Right renal cortex interstitium (tissue), 3 donors: Measurements from ENCODE around the gene LRRC75A. TPM values are rescaled to one million over a fixed set of nuclear protein-coding genes. Genes with fewer than 3 reads are reported as not detected.
A peak's percentile ranks its signal among the peaks of the same experiment; 100 is the strongest.
"Not testable (repeated sequence)": the region's sequence is repeated elsewhere in the genome, so short reads cannot be mapped to it uniquely, and the experiment has no call there.

Experiments used
- DNase-seq, 3 donors: peaks; one replicate each; pipeline ENCODE4 v3.0.0-alpha.2; 2013; ENCODE audit warnings: low read depth in 3 of 3, low spot score in 2 of 3
- polyA plus RNA-seq, 3 donors: library from polyadenylated mRNA; unstranded; fragments of 120-200 nt; gene quantifications; one replicate each; pipeline ENCODE4 v1.2.1, GENCODE V29; 2013; ENCODE audit not compliant: insufficient read length in 3 of 3

Gene LRRC75A
- polyA plus RNA-seq, result 1 to 10 TPM; 4.2 to 4.7 (median 4.6) TPM

GRCh38 chr17:16491703-16492612 is at the start of gene LRRC75A:
LRRC75A (minus strand) TSS chr17:16492193; CDS start chr17:16491990, 203 bp downstream.
- DNase-seq, result no peak

- DNase-seq, result no peak
Observed at GRCh38 chr17:16537130-16537458, 45.1 kb upstream of the LRRC75A start.

- no peak for DNase-seq
Observed at GRCh38 chr17:16534236-16534635, 42.2 kb upstream of the LRRC75A start.

GRCh38 chr17:16529906-16530305 is 37.9 kb upstream of the LRRC75A start:
- no peak for DNase-seq

GRCh38 chr17:16527298-16527697 is 35.3 kb upstream of the LRRC75A start:
- no peak for DNase-seq

GRCh38 chr17:16525556-16525955 is 33.6 kb upstream of the LRRC75A start:
- DNase-seq, result not testable (repeated sequence)

- peak; percentile 72 to 84 (median 77) for DNase-seq
Observed at GRCh38 chr17:16521070-16521727, 29.2 kb upstream of the LRRC75A start.

GRCh38 chr17:16519021-16519420 is 27.0 kb upstream of the LRRC75A start:
- DNase-seq, result no peak

- DNase-seq, result no peak
Observed at GRCh38 chr17:16517477-16517876, 25.5 kb upstream of the LRRC75A start.

GRCh38 chr17:16516594-16517051 is 24.6 kb upstream of the LRRC75A start:
- DNase-seq, result no peak

- DNase-seq, result no peak
Observed at GRCh38 chr17:16515933-16516332, 23.9 kb upstream of the LRRC75A start.

- no peak for DNase-seq
Observed at GRCh38 chr17:16513873-16514272, 21.9 kb upstream of the LRRC75A start.

GRCh38 chr17:16512011-16512410 is 20.0 kb upstream of the LRRC75A start:
- no peak for DNase-seq

- DNase-seq, result no peak
Observed at GRCh38 chr17:16511593-16511992, 19.6 kb upstream of the LRRC75A start.

- DNase-seq, result no peak
Observed at GRCh38 chr17:16507918-16508533, 16.0 kb upstream of the LRRC75A start.

- no peak for DNase-seq
Observed at GRCh38 chr17:16506188-16506587, 14.2 kb upstream of the LRRC75A start.

- DNase-seq, result no peak
Observed at GRCh38 chr17:16504984-16505383, 13.0 kb upstream of the LRRC75A start.

- no peak for DNase-seq
Observed at GRCh38 chr17:16496820-16497489, 5.0 kb upstream of the LRRC75A start.

GRCh38 chr17:16495980-16496819 is 4.2 kb upstream of the LRRC75A start:
- DNase-seq, result no peak

- no peak for DNase-seq
Observed at GRCh38 chr17:16495561-16495960, 3.6 kb upstream of the LRRC75A start.
